Lower lobe of right lung (tissue), 2 donors: ENCODE data around the gene PATZ1. TPM values are rescaled to one million over a fixed set of nuclear protein-coding genes. Genes with fewer than 3 reads are reported as not detected.
"Not testable (repeated sequence)": the region's sequence is repeated elsewhere in the genome, so short reads cannot be mapped to it uniquely, and the experiment has no call there.

ENCODE experiments used
- ATAC-seq, 2 donors: fragments of 200-7000 bp; cut with Tn5 transposase; one replicate each; pipeline ENCODE4 v1.9.1; 2020 to 2022; ENCODE audit warnings: mild to moderate bottlenecking in 2 of 2, moderate library complexity in 2 of 2
- DNase-seq: peaks from one replicate; pipeline ENCODE4 v3.0.0-alpha.2; 2020
- H3K27ac ChIP-seq: fragments of 200-600 bp; one replicate; pipeline ENCODE4 v1.8.0; 2022
- H3K27me3 ChIP-seq: fragments of 200-600 bp; one replicate; pipeline ENCODE4 v1.8.0; 2022; ENCODE audit warnings: low read depth
- H3K36me3 ChIP-seq: fragments of 200-600 bp; one replicate; pipeline ENCODE4 v1.8.0; 2022; ENCODE audit warnings: mild to moderate bottlenecking
- H3K4me1 ChIP-seq: fragments of 200-600 bp; one replicate; pipeline ENCODE4 v1.8.0; 2022
- H3K4me3 ChIP-seq: fragments of 200-600 bp; one replicate; pipeline ENCODE4 v1.8.0; 2022; ENCODE audit warnings: mild to moderate bottlenecking
- H3K9me3 ChIP-seq: fragments of 200-600 bp; one replicate; pipeline ENCODE4 v1.8.0; 2022
- intact Hi-C: fragments of 100-400 bp; cut with DNase I; formaldehyde crosslinking; loops from one replicate; pipeline ENCODE4 v1.11.0; 2022
- total RNA-seq: library from RNA; stranded (reverse); fragmentation: NEBNext Ultra II Directional; extraction: Animal tissue kit (Norgen Biotek cat#: 25700); gene quantifications from one replicate; pipeline ENCODE4 v1.2.1, GENCODE V29; 2021
- TF ChIP-seq, protein P1 (sequence below): fragments of 200-600 bp; IDR thresholded peaks from one replicate; pipeline ENCODE4 v1.8.0; 2022; ENCODE audit warnings: antibody characterized with exemption, mild to moderate bottlenecking
- donor health status: DM: no; HTN: yes; CAD: no; lungs with severe emphysema.

The PATZ1 gene
- total RNA-seq, 1 donor from 2014 or later: 25.8 TPM

DNA sequence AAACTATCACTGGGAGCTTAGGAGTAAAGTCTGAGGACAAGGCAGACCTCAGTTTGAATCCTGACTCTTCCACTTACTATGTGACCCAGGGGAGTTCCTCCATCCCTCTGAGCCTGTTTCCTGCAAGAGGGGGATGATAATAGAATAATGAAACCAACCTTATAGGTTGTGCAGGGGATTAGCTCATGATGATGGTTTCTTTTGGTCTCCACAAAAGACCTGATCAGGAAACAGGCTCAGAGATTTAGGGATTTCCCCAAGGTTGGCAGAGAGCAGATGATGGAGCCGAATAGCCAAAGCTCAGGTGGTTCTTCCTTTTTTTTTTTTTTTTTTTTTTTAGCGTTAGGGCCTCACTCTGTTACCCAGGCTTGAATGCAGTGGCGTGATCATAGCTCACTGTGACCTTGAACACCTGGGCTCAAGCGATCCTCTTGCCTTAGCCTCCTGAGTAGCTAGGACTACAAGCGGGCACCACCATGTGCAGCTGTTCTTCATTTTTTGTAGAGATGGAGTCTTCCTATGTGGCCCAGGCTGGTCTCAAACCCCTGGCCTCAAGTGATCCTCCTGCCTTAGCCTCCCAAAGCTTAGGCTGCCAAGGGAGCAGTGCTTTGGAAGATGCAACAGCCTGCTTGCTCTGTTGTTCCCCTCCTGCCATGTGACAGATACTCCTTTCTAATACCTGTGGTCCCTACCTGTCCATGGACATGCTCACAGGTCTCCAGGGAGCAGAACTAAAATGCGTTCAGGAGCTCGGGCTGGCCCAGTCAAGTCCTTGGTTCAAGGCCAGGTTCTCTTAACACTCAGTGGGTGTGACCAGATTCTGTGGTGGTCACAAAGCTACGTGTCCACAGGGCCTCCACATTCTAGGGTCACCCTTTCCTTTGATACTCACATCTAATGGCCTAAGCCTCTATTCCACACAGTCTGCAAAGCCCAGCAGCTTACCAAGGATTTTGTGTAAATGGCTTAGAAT, 22.3 kb downstream of the PATZ1 start:
- intact Hi-C loops: no loop called here
- H3K36me3 ChIP-seq: peaks cover 45% of the 10 kb centered on the region
- no peak overlapping the region for H3K4me3 ChIP-seq
- no peak for DNase-seq
- no peak for ATAC-seq
- no peaks in the 10 kb centered on the region for H3K27me3 ChIP-seq
- no peak overlapping the region for H3K27ac ChIP-seq
- no peaks in the 10 kb centered on the region for H3K9me3 ChIP-seq
- TF ChIP-seq, protein P1, sequence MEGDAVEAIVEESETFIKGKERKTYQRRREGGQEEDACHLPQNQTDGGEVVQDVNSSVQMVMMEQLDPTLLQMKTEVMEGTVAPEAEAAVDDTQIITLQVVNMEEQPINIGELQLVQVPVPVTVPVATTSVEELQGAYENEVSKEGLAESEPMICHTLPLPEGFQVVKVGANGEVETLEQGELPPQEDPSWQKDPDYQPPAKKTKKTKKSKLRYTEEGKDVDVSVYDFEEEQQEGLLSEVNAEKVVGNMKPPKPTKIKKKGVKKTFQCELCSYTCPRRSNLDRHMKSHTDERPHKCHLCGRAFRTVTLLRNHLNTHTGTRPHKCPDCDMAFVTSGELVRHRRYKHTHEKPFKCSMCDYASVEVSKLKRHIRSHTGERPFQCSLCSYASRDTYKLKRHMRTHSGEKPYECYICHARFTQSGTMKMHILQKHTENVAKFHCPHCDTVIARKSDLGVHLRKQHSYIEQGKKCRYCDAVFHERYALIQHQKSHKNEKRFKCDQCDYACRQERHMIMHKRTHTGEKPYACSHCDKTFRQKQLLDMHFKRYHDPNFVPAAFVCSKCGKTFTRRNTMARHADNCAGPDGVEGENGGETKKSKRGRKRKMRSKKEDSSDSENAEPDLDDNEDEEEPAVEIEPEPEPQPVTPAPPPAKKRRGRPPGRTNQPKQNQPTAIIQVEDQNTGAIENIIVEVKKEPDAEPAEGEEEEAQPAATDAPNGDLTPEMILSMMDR: no peak
- peaks cover 10% of the 10 kb centered on the region for H3K4me1 ChIP-seq

DNA sequence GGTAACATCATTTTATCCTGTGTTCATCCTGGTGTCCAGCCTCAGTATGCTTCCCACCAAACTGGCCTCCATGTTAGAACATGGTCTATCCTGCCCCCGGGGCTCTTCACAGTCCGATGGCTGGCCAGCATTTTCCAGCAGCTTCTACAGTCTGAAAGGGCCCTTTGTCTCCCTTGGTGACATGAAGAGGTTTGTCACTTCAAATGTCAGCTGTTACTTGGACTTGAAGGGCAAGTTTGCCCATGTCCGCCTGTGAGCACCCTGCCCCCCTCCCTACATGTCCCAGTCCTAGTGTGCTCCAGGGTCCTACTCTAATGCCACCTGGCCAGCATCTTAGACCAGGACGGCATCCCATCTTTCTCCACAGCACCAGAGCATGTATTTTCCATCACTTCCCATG, 24.7 kb downstream of the PATZ1 start:
- Histone ChIP-seq H3K9me3 (no peaks in the 10 kb centered on the region), H3K4me3 (no peak overlapping the region), H3K4me1 (peaks cover 10% of the 10 kb centered on the region), H3K27me3 (no peaks in the 10 kb centered on the region), H3K27ac (no peak overlapping the region), H3K36me3 (peaks cover 21% of the 10 kb centered on the region)
- DNase-seq (no peak), ATAC-seq (peak; percentile 34 to 62)
- intact Hi-C loops: no loop called here
- TF ChIP-seq, protein P1: no peak

DNA sequence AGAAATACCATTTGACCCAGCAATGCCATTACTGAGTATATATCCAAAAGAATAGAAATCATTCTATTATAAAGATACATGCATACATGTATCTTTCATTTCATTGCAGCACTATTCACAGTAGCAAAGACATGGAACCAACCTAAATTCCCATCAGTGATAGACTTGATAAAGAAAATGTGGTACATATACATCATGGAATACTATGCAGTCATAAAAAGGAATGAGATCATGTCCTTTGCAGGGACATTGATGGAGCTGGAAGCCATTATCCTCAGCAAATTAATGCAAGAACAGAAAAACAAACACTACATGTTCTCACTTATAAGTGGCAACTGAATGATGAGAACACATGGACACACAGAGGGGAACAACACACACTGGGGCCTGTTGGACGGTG, 31.9 kb downstream of the PATZ1 start:
- H3K36me3 ChIP-seq, H3K27ac ChIP-seq, ATAC-seq, H3K27me3 ChIP-seq, H3K9me3 ChIP-seq, intact Hi-C loops, DNase-seq, H3K4me3 ChIP-seq: not testable (repeated sequence)
- H3K4me1 ChIP-seq: peaks cover 13% of the 10 kb centered on the region

DNA sequence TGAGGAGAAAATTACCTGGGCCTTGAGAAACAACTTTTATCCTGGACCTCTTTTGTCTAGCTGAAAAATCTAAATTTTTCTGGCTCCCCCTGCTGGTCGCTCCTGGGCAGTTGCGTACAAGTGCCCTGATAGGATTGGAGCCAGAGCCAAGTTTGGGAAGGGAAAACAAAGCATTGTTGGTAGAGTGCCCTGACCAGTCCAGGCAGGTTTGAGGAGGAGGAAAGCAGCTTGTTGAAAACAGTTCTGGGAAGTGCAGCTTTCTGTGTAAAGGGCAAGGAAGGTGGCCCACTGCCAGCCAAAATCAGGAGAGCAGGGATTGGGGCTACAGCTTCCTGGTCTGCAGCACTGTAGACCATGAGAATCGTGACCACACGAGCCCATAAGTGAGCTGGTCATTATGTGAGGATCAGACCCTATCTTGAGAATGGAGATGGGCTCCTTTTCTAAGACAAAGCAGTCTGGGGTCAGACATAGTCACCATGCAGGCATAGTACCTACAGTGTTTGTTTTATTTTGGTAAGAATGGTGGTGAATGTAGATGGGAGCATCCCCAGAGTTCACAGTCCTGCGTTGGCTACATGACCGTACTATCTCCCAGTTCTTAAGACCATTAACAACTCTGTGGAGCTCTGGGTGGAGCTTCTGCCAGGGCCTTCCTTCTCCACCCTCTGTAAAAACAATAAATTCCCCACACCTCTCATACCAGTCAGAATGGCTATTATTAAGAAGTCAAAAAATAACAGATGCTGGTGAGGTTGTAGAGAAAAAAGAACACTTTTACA, 32.6 kb downstream of the PATZ1 start:
- Histone ChIP-seq H3K27ac (peak overlapping the region; percentile 74), H3K9me3 (peaks cover 4% of the 10 kb centered on the region), H3K27me3 (no peaks in the 10 kb centered on the region), H3K4me3 (no peak overlapping the region), H3K36me3 (no peaks in the 10 kb centered on the region), H3K4me1 (peaks cover 13% of the 10 kb centered on the region)
- TF ChIP-seq, protein P1: peak; percentile 90
- DNase-seq (peak; percentile 89), ATAC-seq (peak; percentile 96 to 99)
- intact Hi-C loops: no loop called here

DNA sequence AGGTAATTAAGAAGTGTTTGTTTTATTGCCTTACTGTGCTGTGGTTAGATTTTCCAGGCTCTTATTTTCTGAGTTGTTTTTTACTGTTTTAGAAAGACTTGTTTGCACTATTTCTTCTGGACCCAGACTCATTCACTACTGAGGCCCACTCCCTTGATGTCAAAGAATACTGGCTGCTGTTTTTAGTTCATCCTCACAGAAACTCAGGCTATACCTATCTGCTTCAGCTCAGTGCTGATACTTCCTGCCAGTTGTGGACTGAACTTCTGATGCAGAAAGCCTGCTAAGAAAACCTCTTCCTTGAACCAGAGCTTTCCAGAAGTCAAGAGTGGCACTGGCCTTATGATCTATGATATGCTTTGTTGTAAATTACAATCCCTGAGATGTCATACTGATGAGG, 38.0 kb downstream of the PATZ1 start:
- intact Hi-C loops: no loop called here
- Histone ChIP-seq H3K27me3 (no peaks in the 10 kb centered on the region), H3K36me3 (no peaks in the 10 kb centered on the region), H3K9me3 (no peaks in the 10 kb centered on the region), H3K27ac (no peak overlapping the region), H3K4me3 (no peak overlapping the region), H3K4me1 (peaks cover 4% of the 10 kb centered on the region)
- DNase-seq (no peak), ATAC-seq (no peak)
- TF ChIP-seq, protein P1: no peak

DNA sequence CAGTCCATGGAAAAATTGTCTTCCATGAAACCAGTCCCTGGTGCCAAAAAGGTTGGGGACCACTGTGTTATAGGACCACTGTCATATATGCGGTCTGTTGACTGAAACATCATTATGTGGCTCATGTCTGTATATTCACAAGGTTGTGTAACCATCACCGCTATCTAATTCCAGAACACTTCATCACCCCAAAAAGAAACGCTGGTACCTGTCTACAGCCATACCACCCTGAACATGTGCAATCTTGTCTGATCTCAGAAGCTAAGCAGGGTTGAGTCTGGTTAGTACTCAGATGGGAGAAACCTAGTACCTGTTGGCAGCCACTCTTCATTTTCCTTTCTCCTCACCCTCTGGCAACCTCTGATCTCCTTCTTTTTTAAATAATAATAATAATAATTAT, 41.0 kb downstream of the PATZ1 start:
- H3K36me3 ChIP-seq: no peaks in the 10 kb centered on the region
- TF ChIP-seq, protein P1: no peak
- H3K4me1 ChIP-seq: no peaks in the 10 kb centered on the region
- no peak for ATAC-seq
- no peak overlapping the region for H3K4me3 ChIP-seq
- H3K27me3 ChIP-seq: no peaks in the 10 kb centered on the region
- intact Hi-C loops: no loop called here
- H3K27ac ChIP-seq: no peak overlapping the region
- no peak for DNase-seq
- H3K9me3 ChIP-seq: no peaks in the 10 kb centered on the region
